OCI-LY7 (cell line): ENCODE measurements around the gene COBL. TPM values are rescaled to one million over a fixed set of nuclear protein-coding genes. Genes with fewer than 3 reads are reported as not detected.

ENCODE experiments used
- BruUV-seq: library from RNA; stranded (reverse); fragments of 400-500 nt; replicated peaks from 2 replicates; lab custom pipeline; 2021; lab: Mats Ljungman, UMichigan
- CTCF ChIA-PET: fragments of 300-600 bp; sonication (Branson Sonifier 250); formaldehyde crosslinking; loops from one replicate; lab custom pipeline; 2022; ENCODE audit warnings: antibody characterized with exemption; ENCODE audit not compliant: unreplicated experiment; lab: Charles Lee
- POLR2A ChIA-PET: fragments of 300-600 bp; sonication (Branson Sonifier 250); formaldehyde crosslinking; loops from one replicate; lab custom pipeline; 2022; ENCODE audit warnings: antibody characterized with exemption; lab: Charles Lee
- DNase-seq: peaks from one replicate; pipeline ENCODE4 v3.0.0-alpha.2; 2015; ENCODE audit warnings: low spot score
- H2AFZ ChIP-seq: fragments of 200-600 bp; sonication (generic), shearing (Covaris generic); 2 replicates; pipeline ENCODE4 v1.6.1; 2014; ENCODE audit warnings: mild to moderate bottlenecking, antibody characterized with exemption, low read length, moderate library complexity
- H3K27ac ChIP-seq: fragments of 200-600 bp; sonication (generic); 2 replicates; pipeline ENCODE4 v1.5.1; 2014; ENCODE audit warnings: mixed run types, low read depth, mild to moderate bottlenecking, moderate library complexity, low read length, inconsistent platforms; ENCODE audit not compliant: poor library complexity, severe bottlenecking
- H3K36me3 ChIP-seq: fragments of 200-600 bp; sonication (generic); 2 replicates; pipeline ENCODE4 v1.6.1; 2014; ENCODE audit warnings: mild to moderate bottlenecking, antibody characterized with exemption, low read length, moderate library complexity, mixed read lengths; ENCODE audit not compliant: insufficient read depth
- H3K4me1 ChIP-seq: fragments of 200-600 bp; sonication (generic); 2 replicates; pipeline ENCODE4 v1.5.1; 2014; ENCODE audit warnings: mild to moderate bottlenecking, low read length; ENCODE audit not compliant: insufficient read depth, poor library complexity, severe bottlenecking
- H3K4me2 ChIP-seq: fragments of 200-600 bp; sonication (generic); 2 replicates; pipeline ENCODE4 v1.6.1; 2014; ENCODE audit warnings: mild to moderate bottlenecking, low read length
- H3K4me3 ChIP-seq: fragments of 200-600 bp; sonication (generic); 2 replicates; pipeline ENCODE4 v1.5.1; 2014; ENCODE audit warnings: mild to moderate bottlenecking, low read depth, low read length; ENCODE audit not compliant: poor library complexity, severe bottlenecking
- H3K79me2 ChIP-seq: fragments of 200-600 bp; sonication (generic); 2 replicates; pipeline ENCODE4 v1.6.1; 2016; ENCODE audit warnings: low read depth, mild to moderate bottlenecking, low read length, moderate library complexity, mixed read lengths; ENCODE audit not compliant: insufficient read depth
- H3K9me2 ChIP-seq: fragments of 200-600 bp; sonication (generic); 2 replicates; pipeline ENCODE4 v1.6.1; 2016; ENCODE audit warnings: mild to moderate bottlenecking, low read length, mixed read lengths; ENCODE audit not compliant: insufficient read depth
- H3K9me3 ChIP-seq: fragments of 200-600 bp; sonication (generic); 2 replicates; pipeline ENCODE4 v1.6.1; 2014; ENCODE audit warnings: mild to moderate bottlenecking, mixed run types, low read length, mixed read lengths
- H4K20me1 ChIP-seq: fragments of 200-600 bp; sonication (generic); 2 replicates; pipeline ENCODE4 v1.6.1; 2014; ENCODE audit warnings: mild to moderate bottlenecking, antibody characterized with exemption, low read length, moderate library complexity, mixed read lengths; ENCODE audit not compliant: insufficient read depth
- EZH2phosphoT487 ChIP-seq: fragments of 200-600 bp; sonication (generic); IDR thresholded peaks from 2 replicates; pipeline ENCODE4 v1.6.1; 2018; ENCODE audit warnings: low read depth, borderline replicate concordance, mild to moderate bottlenecking, mixed run types, antibody characterized with exemption, low read length, moderate library complexity, mixed read lengths
- intact Hi-C: fragments of 100-400 bp; cut with micrococcal nuclease; formaldehyde crosslinking; loops from one replicate; pipeline ENCODE4 v1.10.0; 2022; ENCODE audit not compliant: unreplicated experiment
- total RNA-seq, 2 experiments: library from RNA; depleted of rRNA in 1 of 2; stranded (reverse); fragments of >200 nt in 1 of 2; shearing (Covaris generic) in 1 of 2; gene quantifications; 2 replicates each; pipeline ENCODE4 v1.2.3, GENCODE V29; 2014 to 2022
- TF ChIP-seq, protein P1 (sequence below): fragments of 200-600 bp; sonication (generic); conservative IDR thresholded peaks from 2 replicates; pipeline ENCODE4 v1.5.1; 2014; ENCODE audit warnings: mild to moderate bottlenecking, antibody characterized with exemption, low read length, moderate library complexity, mixed read lengths

COBL gene
- total RNA-seq, 2 experiments from 2014 or later: not detected

DNA sequence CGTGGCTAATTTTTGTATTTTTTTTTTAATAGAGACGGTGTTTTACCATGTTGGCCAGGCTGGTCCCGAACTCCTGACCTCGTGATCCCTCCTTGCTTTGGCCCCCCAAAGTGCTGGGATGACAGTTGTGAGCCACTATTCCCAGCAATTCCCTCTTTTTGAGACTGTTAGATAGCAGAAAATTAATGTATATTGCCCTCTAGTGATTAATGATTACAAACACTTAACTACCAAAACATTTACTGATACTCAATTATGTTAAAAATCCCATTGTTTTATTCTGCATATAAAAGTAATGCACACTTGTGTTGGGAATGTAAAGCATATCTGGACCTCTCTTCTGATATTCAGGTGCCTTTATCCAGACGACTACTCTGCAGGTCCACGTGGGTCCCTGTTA lies 41.2 kb upstream of the COBL start:
- Histone ChIP-seq H3K4me1 (no peaks in the 10 kb centered on the region), H3K4me2 (no peak overlapping the region), H3K4me3 (no peak overlapping the region), H3K79me2 (no peaks in the 10 kb centered on the region), H3K36me3 (no peaks in the 10 kb centered on the region), H3K27ac (no peak overlapping the region), H3K9me3 (no peaks in the 10 kb centered on the region), H3K9me2 (no peaks in the 10 kb centered on the region), H2AFZ (no peak overlapping the region), H4K20me1 (no peaks in the 10 kb centered on the region)
- intact Hi-C loops: no loop called here
- TF ChIP-seq, protein P1, sequence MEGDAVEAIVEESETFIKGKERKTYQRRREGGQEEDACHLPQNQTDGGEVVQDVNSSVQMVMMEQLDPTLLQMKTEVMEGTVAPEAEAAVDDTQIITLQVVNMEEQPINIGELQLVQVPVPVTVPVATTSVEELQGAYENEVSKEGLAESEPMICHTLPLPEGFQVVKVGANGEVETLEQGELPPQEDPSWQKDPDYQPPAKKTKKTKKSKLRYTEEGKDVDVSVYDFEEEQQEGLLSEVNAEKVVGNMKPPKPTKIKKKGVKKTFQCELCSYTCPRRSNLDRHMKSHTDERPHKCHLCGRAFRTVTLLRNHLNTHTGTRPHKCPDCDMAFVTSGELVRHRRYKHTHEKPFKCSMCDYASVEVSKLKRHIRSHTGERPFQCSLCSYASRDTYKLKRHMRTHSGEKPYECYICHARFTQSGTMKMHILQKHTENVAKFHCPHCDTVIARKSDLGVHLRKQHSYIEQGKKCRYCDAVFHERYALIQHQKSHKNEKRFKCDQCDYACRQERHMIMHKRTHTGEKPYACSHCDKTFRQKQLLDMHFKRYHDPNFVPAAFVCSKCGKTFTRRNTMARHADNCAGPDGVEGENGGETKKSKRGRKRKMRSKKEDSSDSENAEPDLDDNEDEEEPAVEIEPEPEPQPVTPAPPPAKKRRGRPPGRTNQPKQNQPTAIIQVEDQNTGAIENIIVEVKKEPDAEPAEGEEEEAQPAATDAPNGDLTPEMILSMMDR: no peak
- TF ChIP-seq EZH2phosphoT487: no peak
- DNase-seq: no peak
- ChIA-PET CTCF (no interaction called here), POLR2A (no interaction called here)
- no TSS peak for BruUV-seq

DNA sequence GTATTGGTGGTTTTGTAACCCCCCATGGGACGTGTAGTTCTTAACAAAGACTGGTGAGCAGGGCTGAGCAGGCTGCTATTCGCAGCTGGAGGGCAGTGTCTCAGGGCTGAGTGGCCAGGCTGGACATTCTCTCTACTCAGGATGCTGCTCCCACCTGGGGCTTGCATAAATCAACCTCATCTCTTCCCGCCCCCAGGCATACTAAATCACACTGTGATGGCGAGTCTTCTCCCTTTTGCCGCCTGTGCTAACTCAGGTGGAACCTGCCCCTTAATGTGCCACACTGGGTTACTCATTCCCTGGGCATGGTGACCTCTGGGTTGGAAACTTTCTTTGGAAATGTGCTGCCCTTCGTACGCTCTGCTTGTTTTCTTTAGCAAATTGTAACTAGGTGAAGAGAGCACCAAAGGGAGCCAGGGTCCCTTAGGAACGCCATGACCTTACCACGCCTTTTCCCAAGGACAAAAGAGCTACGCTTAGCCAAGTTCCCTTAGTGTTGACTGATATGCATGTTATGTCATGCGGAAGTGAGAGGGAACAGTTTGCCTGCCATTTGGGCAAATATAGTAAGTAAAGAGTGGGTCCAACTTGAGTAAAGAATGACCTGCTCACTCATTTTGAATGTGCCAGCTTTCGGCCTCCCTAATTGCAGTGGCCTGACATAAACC lies 40.4 kb upstream of the COBL start:
- Histone ChIP-seq H3K36me3 (no peaks in the 10 kb centered on the region), H3K4me1 (no peaks in the 10 kb centered on the region), H3K4me2 (no peak overlapping the region), H2AFZ (no peak overlapping the region), H3K27ac (no peak overlapping the region), H3K79me2 (no peaks in the 10 kb centered on the region), H3K4me3 (no peak overlapping the region), H3K9me3 (no peaks in the 10 kb centered on the region), H3K9me2 (no peaks in the 10 kb centered on the region), H4K20me1 (no peaks in the 10 kb centered on the region)
- POLR2A ChIA-PET: no interaction called here
- intact Hi-C loops: no loop called here
- DNase-seq: no peak
- CTCF ChIA-PET: no interaction called here
- TF ChIP-seq EZH2phosphoT487: no peak
- TF ChIP-seq, protein P1: no peak
- no TSS peak for BruUV-seq

DNA sequence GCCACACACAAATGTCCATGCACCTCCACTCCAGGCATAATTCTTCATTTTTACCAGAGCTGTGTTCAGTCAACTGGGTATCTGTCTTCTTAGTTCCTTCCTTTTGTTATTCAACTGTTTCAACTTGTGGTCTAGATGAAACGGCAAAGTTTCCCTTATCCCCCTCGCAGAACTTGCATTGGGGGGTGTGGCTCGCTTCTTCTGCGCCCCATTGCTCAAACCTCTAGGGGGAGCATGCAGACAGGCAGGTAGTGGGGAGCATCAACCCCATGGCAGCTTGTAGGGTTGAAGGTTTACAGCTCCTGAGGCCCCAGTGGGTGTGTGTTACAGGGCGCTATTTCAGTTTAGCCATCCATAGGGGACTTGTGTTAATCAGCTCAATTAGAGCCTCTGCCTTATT lies 38.3 kb upstream of the COBL start:
- H2AFZ ChIP-seq: no peak overlapping the region
- H3K4me3 ChIP-seq: no peak overlapping the region
- H3K9me3 ChIP-seq: no peaks in the 10 kb centered on the region
- no peaks in the 10 kb centered on the region for H3K4me1 ChIP-seq
- ChIA-PET CTCF (no interaction called here), POLR2A (no interaction called here)
- TF ChIP-seq, protein P1: peak; percentile 34
- no peak for TF ChIP-seq EZH2phosphoT487
- no TSS peak for BruUV-seq
- no peak for DNase-seq
- no peak overlapping the region for H3K27ac ChIP-seq
- H3K9me2 ChIP-seq: no peaks in the 10 kb centered on the region
- H4K20me1 ChIP-seq: no peaks in the 10 kb centered on the region
- H3K36me3 ChIP-seq: no peaks in the 10 kb centered on the region
- intact Hi-C loops: no loop called here
- H3K4me2 ChIP-seq: no peak overlapping the region
- no peaks in the 10 kb centered on the region for H3K79me2 ChIP-seq
